Esophagus squamous epithelium (tissue), 4 donors: Measurements from ENCODE around the gene PRKN.

Experiments used
- POLR2A ChIP-seq, 4 donors: fragments of 450-650 bp; IDR thresholded peaks; one replicate each; pipeline ENCODE4 v1.6.1; 2017; ENCODE audit warnings: antibody characterized with exemption in 4 of 4, mild to moderate bottlenecking in 4 of 4, moderate library complexity in 3 of 4
- TF ChIP-seq, protein P1 (sequence below), 6 experiments: fragments of 450-650 bp in 4 of 6; fragments of 200-600 bp in 2 of 6; sonication (generic) in 2 of 6; IDR thresholded peaks; one replicate each; pipeline ENCODE4 v1.5.1; 2016 to 2019; ENCODE audit warnings: antibody characterized with exemption in 6 of 6, mild to moderate bottlenecking in 4 of 6, moderate library complexity in 4 of 6

GRCh38 chr6:161828355-161828754, 899.2 kb downstream of the PRKN start:
- TF ChIP-seq, protein P1, sequence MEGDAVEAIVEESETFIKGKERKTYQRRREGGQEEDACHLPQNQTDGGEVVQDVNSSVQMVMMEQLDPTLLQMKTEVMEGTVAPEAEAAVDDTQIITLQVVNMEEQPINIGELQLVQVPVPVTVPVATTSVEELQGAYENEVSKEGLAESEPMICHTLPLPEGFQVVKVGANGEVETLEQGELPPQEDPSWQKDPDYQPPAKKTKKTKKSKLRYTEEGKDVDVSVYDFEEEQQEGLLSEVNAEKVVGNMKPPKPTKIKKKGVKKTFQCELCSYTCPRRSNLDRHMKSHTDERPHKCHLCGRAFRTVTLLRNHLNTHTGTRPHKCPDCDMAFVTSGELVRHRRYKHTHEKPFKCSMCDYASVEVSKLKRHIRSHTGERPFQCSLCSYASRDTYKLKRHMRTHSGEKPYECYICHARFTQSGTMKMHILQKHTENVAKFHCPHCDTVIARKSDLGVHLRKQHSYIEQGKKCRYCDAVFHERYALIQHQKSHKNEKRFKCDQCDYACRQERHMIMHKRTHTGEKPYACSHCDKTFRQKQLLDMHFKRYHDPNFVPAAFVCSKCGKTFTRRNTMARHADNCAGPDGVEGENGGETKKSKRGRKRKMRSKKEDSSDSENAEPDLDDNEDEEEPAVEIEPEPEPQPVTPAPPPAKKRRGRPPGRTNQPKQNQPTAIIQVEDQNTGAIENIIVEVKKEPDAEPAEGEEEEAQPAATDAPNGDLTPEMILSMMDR (IDR thresholded peaks at IDR 0.05) = no peak
- no peak for TF ChIP-seq POLR2A (IDR thresholded peaks at IDR 0.05)
